GM21447 (cell line): ENCODE results near the gene ZNF382.

Experiments used
- ATAC-seq: cut with Tn5 transposase; IDR thresholded peaks from one replicate; pipeline ENCODE4 v1.9.1; 2021; ENCODE audit not compliant: unreplicated experiment

Gene ZNF382

DNA sequence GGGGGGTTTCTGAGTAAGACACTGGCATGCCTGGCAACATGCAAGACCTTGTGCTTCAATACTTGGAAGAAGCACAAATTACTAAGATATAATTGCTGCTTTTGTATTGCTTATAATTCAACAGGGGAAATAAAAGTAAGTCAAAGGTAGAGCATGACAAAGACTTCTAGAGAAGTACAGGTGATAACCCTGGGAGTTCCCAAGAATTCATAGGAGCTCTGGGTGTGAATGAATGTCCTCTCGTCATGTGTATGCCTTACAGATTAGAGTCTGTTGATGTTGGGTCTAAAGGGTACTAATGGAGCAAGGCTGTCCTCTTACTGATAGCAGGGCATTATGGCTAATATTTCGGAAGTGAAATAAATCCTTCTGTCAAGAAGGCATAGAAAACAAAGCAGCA lies 69.1 kb downstream of the ZNF382 start:
- no peak for ATAC-seq

DNA sequence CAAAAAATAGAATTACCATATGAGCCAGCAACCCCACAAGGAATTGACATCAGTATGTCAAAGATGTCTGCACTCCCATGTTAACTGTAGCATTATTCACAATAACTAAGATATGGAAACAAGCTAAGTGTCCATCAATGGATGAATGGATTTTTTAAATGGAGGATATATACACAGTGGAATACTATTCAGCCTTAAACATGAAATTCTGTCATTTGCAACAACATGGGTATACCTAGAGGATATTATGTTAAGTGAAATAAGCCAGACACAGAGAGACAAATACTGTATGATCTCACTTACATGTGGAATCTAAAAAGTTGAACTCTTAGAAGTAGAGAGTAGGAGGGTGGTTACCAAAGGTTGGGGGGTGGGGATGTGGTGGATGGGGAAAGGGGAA lies 74.3 kb downstream of the ZNF382 start:
- no peak for ATAC-seq
